NCI-H2081 (cell line): ENCODE data around the gene B3GALT5.

ENCODE experiments used
- DNase-seq, 2 experiments: peaks; one replicate each; lab custom pipeline; 2025; lab: John Stamatoyannopoulos, UW

B3GALT5 gene

DNA sequence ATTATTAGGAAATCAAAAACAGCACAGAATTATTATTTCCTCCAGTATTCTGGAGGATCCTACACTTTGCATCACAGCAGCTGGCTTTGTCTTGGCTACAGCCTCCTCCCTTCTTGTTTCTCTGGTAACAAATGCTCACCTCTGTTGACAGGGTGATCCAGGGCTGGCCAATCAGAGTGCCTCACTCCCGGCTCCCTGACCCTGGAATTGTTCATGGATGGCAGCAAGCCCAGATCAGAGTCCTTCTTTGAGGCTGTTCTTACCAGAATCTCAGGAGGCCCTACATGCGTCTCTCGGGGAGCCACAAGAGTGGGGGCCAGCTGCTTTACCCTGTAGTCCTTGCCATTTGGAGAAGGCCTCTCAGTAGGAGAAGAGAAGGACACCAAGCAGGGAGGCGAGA lies 83.9 kb downstream of the B3GALT5 start:
- DNase-seq, result peak in 1 of 2 experiments; percentile 54

GRCh38 chr21:39700318-39700717 lies 87.6 kb downstream of the B3GALT5 start:
- DNase-seq, result no peak

- DNase-seq, result no peak
Measured at GRCh38 chr21:39703578-39703977, 90.8 kb downstream of the B3GALT5 start.

DNA sequence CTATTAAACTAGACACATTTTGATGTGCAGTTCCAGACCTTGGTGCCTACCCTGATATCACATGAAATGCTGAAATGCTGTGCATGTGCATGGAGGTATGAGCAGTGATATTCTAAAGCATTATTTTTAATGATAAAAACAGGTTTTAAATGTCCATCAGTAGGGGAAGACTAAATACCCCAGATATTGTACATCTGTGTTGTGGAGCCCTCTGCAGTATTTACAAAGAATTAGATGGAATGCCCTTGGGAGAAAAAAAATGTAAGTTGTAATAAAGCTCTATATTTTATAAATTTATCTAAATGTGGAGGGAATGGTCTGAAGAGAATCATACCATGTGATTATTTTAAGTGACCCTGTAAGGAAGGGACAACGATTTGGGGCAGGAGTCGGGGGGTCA lies 93.1 kb downstream of the B3GALT5 start:
- no peak for DNase-seq

GRCh38 chr21:39707316-39707715 lies 94.6 kb downstream of the B3GALT5 start:
- no peak for DNase-seq

- DNase-seq, result no peak
Measured at GRCh38 chr21:39710866-39711265, 98.1 kb downstream of the B3GALT5 start.

GRCh38 chr21:39712273-39712672 lies 99.5 kb downstream of the B3GALT5 start:
- DNase-seq, result no peak

DNA sequence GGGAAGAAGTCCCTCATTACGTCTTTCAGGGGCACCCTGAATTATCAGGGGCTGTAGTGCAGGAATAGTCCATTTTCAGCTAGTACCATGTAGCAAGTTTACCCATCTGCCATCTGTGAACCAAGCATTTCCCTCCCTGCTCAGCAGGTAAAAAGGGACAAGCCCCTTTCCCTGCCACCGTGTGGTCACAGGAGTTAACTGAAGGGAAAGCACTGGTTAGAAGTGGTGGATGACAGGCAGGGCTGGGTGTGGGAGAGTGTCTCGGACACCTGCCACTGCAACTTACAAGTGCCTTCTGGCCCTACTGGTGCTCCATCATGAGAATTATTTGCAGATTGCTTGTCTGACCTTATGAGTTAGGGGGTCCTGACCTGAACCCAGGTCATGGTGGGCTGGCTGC lies 100.2 kb downstream of the B3GALT5 start:
- no peak for DNase-seq

GRCh38 chr21:39713905-39714304 lies 101.2 kb downstream of the B3GALT5 start:
- no peak for DNase-seq

DNA sequence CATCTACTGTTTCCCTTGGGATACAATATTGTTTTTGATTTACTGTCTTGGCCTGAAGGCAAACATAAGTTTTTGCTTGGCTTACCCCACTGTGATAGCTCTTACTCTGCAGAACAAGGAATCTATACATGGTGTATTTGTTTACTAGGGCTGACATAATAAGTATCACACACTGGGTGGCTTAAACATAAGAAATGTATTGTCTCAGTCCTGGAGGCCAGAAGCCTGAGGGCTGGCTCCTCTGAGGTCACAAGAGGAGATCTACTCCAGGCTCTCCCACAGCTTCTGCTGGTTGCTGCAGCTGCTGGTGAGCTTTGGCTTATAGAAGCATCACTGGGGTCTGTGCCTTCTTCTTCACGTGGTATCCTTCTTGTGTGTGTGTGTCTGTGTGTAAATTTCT lies 101.6 kb downstream of the B3GALT5 start:
- no peak for DNase-seq

GRCh38 chr21:39715804-39716397 lies 103.2 kb downstream of the B3GALT5 start:
- DNase-seq, result peak; percentile 39 to 51

GRCh38 chr21:39720126-39720778 lies 107.5 kb downstream of the B3GALT5 start:
- no peak for DNase-seq

GRCh38 chr21:39721885-39722284 lies 109.1 kb downstream of the B3GALT5 start:
- no peak for DNase-seq
